Measurements from ENCODE around the gene TOR1A.

Gene TOR1A

DNA sequence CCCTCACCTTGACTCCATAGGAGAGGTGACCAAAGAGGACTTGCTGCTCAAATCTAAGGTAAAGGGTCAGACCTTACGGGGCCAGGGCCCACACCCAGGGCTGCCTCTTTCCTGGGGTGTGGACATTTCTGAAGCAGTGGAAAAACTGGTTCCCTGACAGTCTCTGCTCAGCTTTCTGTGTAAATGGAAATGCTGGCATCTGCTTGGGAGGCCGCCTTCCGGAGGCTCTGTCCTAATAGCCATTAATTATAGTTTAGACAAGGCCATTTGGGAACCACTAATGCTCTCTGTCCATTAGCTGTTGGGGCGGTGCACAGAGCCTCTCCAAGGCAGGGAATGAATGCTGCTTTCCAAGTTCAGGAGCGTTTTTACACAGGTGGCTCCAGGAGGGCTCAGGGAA is 28.6 kb upstream of the TOR1A start:
- no peak for ATAC-seq
- no peak for DNase-seq

DNA sequence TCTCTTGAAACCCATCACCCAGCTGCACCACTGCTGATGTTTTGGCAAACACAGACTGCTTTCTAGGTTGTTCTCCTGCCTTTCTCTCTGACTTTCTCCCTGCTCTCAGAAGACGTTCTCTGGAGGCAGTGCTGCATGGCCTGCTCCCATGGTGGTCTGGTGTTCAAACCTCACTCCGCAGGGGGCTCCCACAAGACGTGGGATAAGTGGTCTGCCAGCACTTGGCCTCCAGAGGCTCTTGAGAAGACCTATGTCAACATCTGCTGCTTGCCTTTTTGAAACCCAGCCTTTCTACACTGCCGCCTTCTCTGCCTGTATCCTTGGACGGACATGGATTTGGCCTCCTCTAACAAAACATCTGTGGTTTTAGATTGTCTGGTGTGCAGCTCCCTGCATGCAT is 27.9 kb upstream of the TOR1A start:
- ATAC-seq (no peak), DNase-seq (no peak)

DNA sequence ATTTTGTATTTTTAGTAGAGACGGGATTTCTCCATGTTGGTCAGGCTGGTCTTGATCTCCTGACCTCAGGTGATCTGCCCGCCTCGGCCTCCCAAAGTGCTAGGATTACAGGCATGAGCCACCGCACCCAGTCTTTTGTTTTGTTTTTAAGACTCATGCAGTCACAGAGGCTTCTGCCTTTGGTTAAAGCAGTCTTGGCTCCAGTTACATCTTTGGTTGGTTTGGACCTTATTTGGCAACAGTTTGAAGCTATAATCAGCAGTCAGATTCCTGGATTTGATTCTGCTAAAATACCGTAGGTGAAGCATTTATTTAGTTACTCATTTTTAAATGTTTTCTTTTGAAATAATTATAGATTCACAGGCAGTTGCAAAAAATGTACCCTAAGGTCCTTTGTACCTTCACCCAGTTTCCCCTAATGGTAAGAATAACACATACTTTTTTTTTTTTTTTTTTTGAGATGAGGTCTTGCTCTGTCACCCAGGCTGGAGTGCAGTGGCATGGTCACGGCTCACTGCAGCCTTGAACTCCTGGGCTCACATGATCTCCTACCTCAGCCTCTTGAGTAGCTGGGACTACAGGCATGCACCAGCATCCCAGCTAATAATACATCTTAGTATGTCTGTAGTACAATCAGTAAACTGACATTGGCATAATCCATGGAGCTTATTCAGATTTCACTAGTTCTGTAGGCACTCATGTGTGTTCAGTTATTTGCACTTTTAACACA is 27.1 kb upstream of the TOR1A start:
- no peak for ATAC-seq
- no peak for DNase-seq

DNA sequence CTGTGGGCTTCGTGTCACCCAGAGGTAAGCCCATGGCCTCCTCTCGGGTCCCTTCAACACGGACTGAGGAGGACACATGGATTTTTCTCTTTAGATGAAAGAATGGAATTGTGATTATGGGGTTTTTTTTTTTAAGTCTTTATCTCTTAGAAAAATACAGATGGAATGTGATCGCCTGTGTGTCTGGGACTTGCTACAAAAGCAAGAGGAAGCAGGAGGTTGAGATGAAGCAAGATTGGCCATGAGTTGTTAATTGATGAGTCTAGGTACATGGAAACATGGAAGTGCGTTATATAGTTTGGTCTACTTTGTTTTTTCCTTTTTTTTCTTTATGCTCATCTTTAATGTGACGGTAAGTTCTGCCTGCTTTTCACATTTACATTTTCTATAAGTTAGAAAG is 26.0 kb upstream of the TOR1A start:
- DNase-seq (no peak), ATAC-seq (no peak)

DNA sequence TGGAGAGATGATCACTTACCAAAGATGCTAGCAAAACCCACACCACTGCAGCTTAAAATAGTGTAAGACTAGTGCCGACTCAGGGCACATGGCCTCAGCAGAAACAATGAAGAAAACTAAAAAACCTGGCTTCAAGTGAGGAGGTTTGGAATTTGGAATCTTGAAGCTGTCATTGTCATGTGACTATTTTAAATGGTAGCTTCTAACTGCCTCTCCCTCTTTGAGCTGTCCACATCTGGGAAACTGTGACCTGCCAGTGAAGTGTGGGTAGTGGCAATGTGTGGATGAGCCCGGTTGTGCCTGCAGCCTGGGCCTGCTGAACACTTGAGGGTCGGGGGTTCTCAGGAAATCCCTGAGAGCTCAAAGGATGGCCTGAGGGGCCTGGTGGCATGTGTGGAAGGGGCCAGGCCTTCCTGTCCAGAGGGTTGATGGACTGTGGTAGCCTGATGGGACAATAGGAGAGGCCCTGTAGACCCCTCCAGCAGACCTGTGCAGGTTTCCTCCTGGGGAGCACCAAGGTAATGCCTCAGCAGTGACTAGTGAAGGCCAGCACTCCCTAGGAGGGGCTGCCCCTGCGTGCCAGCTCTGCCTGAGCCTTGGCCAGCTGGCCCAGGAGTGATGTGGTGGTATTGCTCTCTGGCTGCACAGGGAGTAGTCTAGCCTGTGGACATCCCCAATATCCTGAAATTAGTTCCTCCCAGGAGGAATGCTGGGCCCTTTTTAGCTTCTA is 24.9 kb upstream of the TOR1A start:
- no peak for ATAC-seq
- no peak for DNase-seq

DNA sequence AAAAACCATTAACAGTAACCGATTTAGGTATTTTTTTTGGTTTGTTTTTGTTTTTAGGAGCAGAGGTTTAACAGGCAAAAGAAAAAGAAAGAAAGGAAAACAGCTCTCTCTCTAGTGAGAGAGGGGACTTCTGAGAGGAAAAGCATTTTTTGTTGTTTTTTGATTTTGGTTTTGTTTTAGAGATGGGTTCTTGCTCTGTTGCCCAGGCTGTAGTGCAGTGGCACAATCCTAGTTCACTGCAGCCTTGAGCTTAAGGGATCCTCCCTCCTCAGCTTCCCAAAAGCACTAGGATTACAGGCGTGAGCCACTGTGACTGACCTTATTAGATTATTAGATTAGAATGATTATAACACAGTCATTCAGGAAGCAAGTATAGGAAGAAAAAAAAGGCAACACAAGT is 21.4 kb upstream of the TOR1A start:
- ATAC-seq: no peak

DNA sequence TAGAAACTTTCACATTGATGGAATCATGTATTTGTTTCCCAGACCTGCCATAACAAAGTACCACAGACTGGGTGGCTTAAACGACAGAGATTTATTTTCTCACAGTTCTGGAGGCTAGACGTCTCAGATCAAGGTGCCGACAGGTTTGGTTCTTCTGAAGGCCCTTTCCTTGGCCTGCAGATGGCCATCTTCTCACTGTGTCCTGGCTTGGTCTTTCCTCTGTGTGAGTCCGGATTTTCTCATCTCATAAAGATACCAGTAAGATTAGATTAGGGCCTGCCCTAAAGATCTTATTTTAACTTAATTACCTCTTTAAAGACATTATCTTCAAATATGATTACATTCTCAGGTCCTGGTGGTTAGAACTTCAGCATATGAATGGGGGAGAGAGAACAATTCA is 17.1 kb upstream of the TOR1A start:
- no peak for ATAC-seq
- no peak for DNase-seq

More for the DNA sequence above, 21.4 kb upstream of the TOR1A start:
- DNase-seq: no peak

DNA sequence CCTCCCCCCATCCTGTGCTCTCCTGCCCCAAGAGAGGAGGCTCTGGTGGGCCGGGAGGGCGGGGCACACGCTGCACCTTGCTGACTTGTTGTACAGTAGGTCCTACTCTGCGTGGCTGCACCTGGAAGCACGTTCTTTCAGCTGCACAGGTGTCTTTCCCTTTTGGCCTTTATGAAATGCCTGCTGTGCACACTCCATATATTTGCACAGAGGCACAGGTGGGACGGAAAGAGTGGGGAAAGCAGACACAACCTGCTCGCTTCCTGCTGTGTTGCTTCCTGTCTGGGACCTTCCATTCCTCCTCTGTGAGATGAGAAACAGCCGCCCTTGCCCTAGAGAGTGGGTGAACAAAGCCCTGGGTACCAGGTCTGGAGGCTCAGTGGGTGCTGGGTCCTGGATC is 16.1 kb upstream of the TOR1A start:
- no peak for ATAC-seq
- DNase-seq: peak; percentile 11

DNA sequence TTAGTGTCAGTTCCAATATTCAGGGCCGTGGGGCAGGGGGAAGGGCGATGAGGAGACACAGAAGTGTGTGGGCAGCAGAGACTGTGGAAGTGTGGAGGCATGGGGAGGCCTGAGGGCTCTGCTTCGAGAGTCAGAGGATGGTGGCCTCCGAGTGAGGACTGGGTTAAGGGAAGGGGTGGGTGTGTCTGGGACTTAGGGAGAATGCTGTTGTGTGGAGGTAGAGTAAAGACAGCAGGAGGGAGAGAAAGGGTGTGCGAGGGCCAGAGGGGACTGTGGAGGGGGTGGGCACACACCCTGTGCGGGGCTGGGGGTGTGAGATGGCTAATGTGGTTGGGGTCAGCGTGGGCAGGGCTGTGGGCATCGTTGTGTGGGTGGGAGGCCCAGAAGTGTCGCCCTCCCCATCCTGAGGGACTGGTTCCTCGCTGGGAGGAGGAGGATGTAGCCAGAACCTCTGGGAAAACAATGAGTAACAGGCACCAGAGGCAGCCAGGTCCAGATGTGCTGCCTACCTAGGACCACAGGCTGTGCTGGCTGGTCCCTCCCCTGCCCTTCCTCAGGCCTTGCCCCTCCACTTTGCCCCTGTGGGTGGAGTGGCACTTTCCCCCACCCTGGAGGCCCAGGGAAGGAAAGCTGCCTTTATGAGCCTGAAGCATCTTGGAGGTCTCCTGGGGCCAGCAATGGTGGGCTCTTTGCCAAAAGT is 15.5 kb upstream of the TOR1A start:
- ATAC-seq (no peak), DNase-seq (peak; percentile 14)

DNA sequence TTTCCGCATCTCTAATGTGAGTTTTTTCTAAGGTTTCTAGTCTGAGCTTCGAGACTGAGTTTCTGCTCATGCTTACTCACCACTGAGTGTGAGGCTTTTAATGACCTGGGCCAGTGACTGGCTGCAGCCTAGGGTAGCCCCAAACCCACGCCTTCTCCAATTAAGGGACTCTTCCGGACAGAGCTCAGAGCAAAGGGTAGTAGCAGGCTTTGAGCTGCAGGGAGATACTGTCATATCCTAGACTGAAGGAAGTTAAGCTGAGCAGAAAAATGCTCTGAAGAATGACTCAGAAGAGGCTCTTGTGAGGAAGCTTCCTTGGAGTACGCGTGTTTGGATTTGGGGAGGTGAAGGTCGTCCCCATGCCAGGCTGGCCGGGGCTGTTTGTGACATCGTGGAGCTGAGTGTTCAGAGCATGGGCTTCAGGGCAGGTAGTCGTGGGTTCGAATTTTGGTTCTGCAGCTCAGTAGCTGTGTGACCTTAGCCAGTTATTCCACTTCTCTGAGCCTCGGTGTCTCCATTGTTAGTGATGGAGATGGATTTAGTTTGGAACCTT is 14.8 kb upstream of the TOR1A start:
- DNase-seq: peak; percentile 48
- peak; percentile 58 for ATAC-seq

DNA sequence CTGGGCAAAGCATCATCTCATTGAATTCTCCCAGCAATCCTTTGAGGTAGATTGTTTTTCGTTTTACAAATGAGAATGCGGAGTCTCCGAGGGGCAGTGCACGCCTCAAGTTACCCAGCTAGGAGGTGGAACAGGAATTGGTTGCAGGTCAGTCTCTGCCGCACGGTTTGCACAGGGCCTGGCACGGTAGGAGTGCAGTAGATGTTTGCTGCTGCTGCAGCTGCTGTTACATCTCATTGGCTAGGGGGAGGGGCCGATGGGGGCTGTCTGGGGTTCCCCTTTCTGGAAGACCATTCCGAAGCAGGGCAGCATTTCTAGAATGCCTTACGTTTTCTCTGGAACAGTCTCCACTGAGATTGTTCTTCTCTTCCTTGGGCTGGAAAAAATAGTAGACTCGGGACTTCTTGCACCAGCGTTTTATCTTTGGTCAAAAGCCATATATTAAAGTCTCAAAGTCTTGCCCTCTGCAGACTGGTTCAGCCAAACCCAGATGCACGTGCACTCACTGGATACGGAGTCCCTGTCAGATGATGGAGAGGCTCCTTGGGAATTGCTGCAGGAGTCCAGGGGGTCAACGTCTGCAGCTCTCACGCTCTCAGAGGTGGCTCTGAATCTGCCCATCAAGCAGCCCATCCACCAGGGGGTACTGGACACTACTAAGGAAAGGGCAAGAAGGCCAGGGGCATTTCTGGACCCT is 12.5 kb upstream of the TOR1A start:
- ATAC-seq: no peak

DNA sequence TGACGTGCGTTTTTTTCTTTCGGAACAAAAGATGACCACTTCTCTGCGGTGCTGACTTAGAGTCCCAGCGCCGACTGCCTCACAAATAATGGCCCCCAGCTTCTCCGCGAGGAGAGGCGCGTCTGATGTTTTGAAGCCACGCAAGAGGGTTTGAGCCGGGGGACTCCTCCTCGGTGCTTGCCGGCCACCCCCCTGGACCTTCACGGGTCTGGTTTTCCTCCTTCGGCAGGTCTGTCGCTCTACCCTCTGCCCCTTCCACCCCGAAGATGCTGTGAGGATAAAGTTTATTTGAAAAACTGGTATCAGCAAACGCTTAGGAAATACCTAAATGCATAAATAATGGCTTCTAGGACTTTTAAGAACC is 11.9 kb upstream of the TOR1A start:
- ATAC-seq (no peak), DNase-seq (no peak)

More for the DNA sequence above, 12.5 kb upstream of the TOR1A start:
- peak; percentile 67 for DNase-seq

DNA sequence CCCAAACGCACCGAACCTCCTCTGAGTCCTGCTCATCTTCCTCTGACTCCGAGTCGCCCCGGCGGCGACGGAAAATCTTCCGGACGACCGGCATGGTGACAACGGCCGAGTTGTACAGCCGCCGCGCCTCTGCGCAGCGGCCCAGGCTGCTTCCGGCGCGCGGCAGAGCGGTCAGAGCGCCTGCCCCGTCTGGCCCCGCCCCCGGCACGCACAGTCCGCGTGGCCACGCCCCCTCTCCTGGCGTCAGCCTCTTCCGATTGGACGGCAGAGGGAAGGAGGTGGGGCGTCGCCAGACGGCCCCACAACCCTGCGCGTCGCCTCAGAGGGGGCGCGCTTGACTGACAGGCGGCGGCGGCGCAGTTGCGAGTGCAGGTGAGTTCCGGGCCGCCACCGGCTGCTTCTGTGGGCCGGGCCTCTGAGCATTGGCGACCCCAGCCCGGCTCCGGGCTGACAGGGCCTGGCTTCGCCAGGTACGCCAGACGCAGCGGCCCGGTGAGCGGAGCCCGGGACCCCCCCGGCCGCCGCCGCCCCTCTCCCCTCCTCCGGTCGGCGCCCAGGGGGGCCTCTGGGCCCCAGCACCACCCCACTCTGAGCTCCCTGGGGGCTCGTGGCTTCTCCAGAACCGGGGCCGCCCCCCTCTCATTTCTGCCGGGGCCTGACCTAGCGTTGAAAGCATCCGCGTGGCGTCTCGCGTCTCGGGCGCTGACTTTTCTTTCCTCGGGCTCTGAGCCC is 11.4 kb upstream of the TOR1A start, which contains the start of the genes C9orf78 and USP20:
TSS of gene C9orf78 (minus strand) at position 148 of the 732 bp plus-strand sequence. CDS start at position 94, 54 bp downstream.
TSS of gene USP20 (plus strand) at position 331 of the 732 bp plus-strand sequence. CDS start 17,098 bp downstream, outside the sequence.
- peak; percentile 92 for ATAC-seq

DNA sequence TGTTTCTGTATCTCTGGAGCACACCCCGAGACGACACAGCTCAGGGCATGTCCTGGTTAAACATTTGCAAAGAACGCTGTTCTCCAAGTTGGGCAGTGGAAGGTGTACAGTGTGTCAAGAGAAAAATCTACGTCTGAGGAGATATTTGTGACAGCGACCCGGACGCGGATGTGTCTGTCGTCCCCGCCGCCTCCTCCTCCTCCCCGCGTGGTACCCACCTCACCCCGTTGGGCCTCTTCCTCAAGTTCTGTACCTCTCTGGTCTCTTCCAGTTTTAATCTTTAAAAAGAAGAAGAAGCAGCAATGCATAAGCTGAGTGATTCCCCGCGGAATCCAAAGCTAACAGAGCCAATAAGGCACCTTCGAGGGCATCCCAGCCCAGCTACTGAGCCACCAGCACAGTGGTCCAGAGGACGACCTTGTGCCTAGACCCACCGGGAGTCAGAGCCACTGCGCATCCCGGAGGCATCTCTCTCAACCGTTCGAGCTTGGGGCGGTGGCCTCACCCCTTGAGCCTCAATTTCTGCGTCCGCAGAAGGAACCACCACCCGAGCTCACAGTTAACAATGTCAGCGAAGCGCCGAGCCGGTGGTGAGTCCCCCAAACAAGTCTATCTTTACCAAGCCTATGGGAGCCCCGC is 10.7 kb upstream of the TOR1A start:
- peak; percentile 1 for ATAC-seq
- peak; percentile 47 for DNase-seq

More for the DNA sequence above, 11.4 kb upstream of the TOR1A start, which contains the start of the genes C9orf78 and USP20:
- DNase-seq: peak; percentile 98

DNA sequence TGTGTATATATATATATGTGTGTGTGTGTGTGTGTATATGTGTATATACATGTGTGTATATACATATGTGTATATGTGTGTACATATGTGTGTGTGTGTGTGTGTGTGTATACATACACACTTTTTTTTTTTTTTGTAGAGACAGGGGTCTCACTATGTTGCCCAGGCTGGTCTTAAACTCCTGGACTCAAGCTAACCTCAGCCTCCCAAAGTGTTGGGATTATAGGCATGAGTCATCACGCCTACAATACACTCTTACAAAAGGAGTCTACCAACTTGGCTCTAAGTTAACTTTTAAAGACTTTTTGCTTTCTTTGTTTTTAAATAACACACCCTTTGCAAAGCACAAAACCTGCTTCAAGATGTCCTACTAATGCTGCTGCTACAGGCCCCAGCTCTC is 9.0 kb upstream of the TOR1A start:
- no peak for ATAC-seq
- DNase-seq: no peak

DNA sequence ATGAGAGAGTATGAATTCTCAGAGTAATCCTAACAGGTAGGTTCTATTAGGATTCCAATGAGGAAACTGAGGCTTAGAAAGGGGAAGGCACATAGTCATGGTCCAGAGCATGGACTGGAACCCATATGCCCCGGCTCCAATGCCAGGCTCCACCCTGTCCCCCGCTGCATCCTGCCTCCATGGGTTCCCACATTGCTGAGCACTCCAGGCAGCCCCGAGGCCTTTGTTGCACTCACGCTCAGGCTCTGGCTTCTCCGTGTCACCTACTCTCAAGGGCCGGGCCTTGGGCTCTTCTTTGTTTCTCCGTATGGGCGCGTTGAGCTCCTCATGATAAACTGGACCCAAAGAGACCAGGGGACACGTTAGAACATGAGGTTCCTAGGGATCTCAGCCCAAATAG is 5.0 kb upstream of the TOR1A start:
- DNase-seq (no peak), ATAC-seq (no peak)

DNA sequence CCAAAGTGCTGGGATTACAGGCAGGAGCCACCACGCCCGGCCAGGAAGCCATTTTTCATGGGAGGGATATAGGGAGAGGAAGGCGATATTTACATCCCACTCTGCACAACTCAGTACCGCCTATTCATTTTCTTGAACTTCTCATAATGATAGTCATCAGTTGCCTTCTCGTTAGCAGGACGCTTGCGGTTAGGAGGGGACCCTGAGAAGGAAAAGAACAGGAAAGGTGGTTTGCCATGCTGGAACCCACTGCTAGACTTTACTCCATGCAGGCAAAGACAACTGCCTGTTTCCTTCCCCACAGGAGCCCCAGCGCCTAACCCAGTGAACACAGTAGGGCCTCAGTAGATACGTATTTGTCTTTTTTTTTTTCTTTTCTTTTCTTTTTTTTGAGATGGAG is 4.1 kb upstream of the TOR1A start:
- ATAC-seq: no peak
- no peak for DNase-seq

DNA sequence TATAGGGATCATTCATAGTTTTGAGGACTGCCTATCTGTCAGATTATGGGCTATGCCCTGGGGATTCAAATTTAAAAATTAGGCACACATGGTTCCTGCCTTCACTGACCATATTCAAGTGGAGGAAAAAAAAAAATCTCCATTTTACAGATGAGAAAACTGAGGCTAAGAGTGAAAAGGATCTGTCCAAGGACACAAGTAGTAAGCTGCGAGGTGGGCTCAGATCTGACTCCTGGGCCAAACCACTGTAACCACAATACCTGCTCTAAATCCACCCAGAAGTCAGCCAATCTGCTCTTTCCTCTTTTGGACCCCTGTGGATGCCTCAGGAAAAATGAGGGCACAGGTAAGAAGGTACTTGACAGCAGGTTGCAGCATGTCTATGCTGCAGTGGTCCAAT is 2.8 kb upstream of the TOR1A start:
- DNase-seq (no peak), ATAC-seq (no peak)

DNA sequence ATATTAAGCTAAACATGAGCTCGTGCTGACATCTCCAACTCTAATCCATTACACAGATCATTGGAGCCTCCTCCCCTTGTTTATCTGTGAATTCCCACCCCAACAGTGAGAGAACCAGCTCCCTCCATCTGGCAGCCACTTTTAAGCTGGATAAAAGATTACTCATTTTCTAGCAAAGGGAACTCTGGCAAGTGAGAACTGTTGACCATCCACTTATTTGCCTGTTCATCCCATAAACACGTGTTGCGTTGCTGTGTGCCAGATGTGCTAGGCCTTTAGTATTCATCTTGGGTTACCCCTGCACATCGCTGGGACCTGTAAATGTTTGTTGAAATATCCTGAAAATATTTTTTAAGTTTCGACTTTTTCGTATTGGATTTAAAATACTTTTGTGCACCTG is 2.4 kb upstream of the TOR1A start:
- DNase-seq (no peak), ATAC-seq (no peak)

DNA sequence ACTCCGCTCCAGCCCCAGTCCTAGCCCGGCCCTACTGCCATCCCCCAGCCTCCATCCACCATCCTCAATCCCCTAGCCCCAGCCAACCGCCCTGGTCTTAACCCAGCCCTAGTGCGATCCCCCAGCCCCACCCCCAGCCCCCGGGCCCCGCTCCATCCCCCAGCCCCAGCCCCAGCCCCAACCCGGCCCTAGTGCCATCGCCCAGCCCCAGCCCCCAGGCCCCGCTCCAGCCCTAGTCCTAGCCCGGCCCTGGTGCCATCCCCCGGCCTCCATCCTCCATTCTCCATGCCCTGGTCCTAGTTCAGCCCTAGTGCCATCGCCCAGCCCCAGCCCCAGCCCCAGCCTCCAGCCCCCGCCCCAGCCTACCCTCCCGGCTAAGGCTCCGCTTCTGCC is 398 bp downstream of the TOR1A start:
- peak; percentile 14 for ATAC-seq
- no peak for DNase-seq
